GM18508 (cell line): Measurements from ENCODE around the gene KRTAP12-3.
"Not testable (repeated sequence)": the region's sequence is repeated elsewhere in the genome, so short reads cannot be mapped to it uniquely, and the experiment has no call there.

Experiments used
- ATAC-seq: cut with Tn5 transposase; IDR thresholded peaks from one replicate; pipeline ENCODE4 v1.9.1; 2021; ENCODE audit warnings: moderate number of reproducible peaks; ENCODE audit not compliant: insufficient read depth, unreplicated experiment

Gene KRTAP12-3

DNA sequence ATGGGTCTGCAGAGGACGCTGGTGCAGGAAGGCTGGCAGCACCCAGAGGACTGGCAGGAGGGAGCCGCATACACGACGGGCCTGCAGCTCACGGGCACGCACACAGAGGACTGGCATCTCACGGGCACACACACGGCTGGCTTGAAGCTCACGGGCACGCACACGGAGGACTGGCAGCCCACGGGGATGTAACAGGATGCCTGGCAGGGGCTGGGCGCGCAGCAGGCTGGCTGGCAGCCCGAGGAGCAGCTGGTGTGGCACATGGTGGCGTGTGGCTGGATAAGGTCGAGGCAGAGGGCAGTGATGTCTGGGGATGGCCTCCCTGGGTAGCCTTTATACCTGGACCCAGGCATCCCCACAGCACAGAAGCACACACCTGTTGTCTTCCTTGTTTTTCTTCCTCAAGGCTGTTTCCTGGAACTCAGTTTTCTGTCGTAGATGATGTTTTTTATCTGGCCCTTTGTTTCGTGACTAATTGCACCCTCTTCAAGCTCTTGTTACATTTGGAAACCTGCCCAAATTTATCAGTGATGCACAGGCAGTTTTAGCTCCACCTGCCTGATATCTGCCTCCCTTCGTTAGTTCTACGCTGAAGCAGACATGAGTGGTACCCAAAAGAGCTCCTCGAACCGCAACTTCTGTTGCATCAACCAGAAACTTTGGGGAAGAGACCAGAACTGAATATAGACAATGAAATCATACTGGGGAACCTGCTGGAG, 24.3 kb downstream of the KRTAP12-3 start, which contains the start of gene KRTAP12-1:
Gene KRTAP12-1, minus strand, starts transcription at position 303 of the 719 bp plus-strand sequence. Its CDS starts 40 bp downstream, at position 263.
- ATAC-seq: no peak

DNA sequence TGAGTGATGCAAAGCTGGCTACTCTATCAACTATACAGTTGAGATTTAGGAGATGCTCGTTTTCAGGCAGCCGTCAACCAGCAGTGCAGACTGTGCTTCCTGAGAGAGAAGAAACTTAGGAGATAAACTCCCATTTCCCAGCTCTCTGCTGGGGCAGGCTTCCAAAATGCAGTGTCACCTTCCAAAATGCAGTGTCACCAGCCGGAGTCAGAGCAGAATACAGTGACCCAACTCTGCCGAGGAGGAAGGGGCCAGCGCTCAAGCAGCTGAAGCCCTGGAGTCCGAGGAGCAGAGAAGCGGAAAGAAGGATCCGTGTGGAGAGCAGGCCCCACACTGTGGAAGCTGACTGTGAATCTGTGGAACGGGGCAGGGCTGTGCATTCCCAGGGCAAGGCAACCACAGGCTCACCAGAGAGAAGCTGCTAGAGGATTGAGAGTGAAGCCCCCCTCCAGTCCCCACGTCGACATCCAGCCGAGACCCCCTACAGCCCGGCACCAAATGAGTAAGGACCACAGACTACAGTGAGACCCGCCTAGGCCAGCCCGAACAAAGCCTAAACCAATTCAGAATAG, 24.9 kb downstream of the KRTAP12-3 start:
- ATAC-seq: no peak

- no peak for ATAC-seq
Observed at GRCh38 chr21:44684077-44684476, 26.3 kb downstream of the KRTAP12-3 start.

DNA sequence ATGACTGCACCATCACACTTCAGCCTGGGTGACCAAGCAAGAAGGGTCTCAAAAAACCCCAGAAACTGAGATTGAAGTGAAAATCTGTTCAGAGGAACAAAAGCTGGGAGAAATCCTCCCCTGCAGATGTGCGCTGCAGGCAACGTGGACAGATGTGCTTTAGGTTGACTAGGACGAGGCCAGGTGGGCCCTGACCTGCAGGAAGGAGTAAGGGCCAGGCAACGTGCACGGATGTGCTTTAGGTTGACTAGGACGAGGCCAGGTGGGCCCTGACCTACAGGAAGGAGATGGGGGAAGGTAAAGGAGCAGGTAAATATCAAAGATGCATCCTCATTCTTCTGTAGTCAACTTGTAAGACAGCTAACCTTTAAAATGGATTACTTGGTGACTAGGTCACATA, 26.8 kb downstream of the KRTAP12-3 start:
- ATAC-seq: no peak

DNA sequence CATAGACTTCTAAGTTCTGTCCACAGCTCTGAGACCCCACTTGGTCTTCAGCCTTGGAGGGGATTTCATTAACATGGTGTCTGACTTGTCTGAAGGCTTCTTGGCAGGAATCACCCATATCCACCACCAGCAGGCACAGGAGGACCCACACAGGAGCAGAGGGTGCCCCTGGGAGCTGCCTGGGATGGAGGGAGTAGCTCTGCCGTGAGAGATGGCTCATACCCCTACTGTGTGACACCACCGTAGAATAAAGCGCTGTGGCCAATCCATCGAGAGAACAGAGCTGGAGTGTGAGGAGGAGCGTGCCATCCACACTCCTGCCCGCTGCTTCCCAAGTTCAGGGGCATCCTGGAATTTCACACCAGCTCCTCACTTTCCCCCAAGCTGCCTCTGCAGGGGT, 27.3 kb downstream of the KRTAP12-3 start:
- ATAC-seq: not testable (repeated sequence)

DNA sequence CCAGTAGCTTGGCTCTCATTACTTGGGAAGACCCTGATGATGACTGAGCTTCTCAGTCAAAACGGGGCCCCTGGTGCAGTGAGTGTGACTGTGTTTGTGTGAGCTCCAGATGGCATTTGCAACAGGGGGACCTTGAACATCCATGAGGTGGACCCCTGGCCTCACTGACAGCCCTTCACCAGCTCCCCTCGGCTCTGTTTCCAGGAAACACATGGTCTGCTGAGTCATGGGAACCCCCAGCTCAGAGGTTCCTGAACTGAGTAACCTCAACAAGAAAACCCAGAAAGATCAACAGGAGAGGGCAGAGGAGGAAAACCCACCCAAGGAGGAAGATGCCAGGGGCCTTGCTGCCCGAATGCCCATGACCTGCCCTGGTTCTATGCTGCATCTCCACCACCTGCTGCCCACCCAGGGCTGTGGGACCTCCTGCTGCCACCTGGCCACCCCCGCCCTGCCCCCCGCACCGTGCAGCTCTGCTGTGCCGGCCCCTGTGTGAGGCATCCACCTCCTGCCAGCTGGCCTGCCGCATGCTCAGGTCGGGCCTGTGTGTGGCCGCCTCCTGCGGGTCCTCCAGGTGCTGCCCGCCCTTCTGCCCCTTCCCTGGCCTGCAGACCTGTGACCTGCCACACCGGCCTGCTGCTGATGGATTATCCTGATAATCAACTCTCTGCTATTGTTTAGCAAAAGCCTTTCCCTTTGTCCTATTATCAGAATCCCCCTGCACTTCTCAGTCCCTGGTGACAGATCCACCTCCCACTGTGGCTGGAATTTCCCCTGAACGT, 28.5 kb downstream of the KRTAP12-3 start:
- ATAC-seq: no peak

GRCh38 chr21:44686843-44687561, 29.3 kb downstream of the KRTAP12-3 start:
- ATAC-seq: no peak

DNA sequence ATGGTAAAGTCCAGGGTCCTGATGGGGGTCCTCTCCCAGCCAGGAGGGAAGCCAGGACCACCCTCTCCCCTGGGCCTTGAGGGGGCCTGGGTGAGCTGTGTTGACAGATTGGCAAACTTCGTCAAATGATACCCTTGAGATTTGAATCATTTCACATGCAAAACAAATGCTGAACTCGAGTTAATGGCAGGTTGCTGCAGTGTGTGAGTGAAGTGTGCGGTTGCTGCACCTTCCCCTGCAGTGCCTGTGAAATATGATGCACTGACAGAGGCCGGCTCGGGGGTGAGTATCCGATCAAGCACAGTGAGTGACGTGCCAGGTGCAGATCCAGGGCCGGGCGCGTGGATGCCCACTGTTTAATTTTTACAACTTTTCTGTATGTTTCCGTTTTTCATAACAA, 29.9 kb downstream of the KRTAP12-3 start:
- ATAC-seq: no peak

DNA sequence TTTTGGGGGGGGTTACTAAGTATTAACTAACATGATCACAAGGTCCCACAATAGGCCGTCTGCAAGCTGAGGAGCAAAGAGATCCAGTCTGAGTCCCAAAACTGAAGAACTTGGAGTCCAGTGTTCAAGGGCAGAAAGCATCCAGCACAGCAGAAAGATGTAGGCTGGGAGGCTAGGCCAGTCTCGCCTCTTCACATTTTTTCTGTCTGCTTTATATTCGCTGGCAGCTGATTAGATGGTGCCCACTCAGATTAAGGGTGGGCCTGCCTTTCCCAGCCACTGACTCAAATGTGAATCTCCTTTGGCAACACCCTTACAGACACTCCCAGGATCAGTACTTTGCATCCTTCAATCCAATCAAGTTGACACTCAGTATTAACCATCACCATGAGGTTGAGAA, 32.0 kb downstream of the KRTAP12-3 start:
- not testable (repeated sequence) for ATAC-seq

GRCh38 chr21:44691686-44692085, 34.0 kb downstream of the KRTAP12-3 start:
- ATAC-seq: no peak

DNA sequence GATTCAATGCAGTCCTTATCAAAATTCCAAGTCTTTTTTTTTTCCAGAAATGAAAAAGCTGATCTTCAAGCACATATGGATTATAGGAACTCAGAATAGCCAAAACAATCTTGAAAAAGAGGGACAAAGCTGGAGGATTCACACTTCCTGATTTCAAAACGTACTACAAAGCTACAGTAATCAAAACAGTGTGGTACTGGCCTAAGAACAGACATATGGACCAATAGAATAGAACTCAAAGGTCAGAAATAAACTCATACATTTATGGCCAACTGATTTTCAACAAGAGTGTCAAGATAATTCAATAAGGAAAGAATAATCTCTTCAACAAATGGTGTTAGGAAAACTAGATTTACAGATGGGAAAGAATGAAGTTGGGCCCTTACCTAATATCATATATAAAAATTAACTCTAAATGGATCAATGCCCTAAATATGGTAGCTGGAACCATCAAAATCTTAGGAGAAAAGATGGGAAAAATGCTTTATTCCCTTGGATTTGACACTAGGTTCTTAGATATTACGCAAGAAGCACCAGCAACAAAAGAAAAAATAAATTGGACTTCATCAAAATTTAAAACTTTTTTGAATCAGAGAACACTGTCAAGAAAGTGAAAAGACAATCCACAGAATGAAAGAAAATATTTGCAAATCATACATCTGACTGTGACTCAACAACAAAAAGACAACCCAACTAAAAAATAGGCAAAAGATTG, 35.2 kb downstream of the KRTAP12-3 start:
- ATAC-seq: no peak

- no peak for ATAC-seq
Observed at GRCh38 chr21:44694776-44695175, 37.0 kb downstream of the KRTAP12-3 start.

DNA sequence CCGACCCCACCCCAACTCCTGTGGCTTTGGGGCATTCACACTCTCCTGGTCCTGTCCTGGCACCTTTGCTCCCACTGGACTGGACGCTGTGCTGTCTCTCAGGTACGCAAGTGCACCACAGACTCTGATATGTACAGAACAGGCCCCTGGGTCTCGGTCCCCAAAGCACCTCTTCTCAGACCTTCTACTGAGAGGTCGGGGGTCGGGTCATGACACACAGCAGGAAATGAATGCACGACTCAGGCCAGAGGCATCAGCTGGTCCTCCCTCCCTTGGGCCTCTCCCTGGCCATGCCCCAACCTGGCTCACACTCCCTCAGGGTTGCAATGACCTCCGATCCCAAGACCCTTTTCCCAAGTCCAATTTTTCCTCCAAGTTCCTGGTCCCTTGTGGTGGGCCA, 37.5 kb downstream of the KRTAP12-3 start:
- ATAC-seq: no peak

DNA sequence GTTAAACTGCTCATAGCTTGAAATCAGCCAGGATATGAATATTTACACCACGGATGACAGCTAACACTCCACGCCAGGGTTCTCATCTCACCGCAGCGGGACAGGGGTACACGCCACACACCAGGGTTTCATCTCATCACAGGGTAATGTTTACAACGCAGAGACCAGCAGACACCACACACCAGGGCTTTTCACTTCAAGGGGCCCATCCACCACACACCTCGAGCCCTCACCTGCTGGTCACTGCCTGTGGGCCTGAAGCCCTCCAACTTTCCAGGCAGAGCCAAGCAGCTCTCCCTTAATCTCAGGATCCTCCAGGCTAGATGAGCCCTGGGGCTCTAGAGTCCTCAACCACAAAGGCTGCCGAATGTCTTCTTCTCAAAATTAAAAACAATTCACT, 37.9 kb downstream of the KRTAP12-3 start:
- ATAC-seq: no peak

DNA sequence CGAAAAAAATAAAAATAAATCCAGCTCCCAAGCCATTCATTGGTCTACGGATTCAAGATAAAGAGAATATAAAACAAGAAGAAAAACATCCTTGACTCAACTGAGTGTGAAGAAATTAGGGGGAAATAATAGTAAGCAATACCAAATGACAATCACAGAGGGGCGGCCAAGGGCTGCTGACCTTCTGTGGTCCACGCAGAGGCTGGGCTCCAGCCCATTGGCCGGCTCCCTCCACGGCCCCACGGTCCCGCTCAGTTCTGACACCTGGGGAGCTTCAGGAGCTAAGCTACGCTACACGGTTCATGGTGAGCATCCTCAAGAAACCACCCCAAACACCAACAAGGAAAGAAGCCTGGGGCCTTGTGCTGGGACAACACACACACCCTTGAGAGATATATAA, 38.8 kb downstream of the KRTAP12-3 start:
- no peak for ATAC-seq

DNA sequence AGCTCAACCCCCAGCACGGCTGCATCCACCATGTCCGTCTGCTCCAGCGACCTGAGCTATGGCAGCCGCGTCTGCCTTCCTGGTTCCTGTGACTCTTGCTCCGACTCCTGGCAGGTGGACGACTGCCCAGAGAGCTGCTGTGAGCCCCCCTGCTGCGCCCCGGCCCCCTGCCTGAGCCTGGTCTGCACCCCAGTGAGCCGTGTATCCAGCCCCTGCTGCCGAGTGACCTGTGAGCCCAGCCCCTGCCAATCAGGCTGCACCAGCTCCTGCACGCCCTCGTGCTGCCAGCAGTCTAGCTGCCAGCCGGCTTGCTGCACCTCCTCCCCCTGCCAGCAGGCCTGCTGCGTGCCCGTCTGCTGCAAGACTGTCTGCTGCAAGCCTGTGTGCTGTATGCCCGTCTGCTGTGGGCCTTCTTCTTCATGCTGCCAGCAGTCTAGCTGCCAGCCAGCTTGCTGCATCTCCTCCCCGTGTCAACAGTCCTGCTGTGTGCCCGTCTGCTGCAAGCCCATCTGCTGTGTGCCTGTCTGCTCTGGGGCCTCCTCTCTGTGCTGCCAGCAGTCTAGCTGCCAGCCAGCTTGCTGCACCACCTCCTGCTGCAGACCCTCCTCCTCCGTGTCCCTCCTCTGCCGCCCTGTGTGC, 39.6 kb downstream of the KRTAP12-3 start, which contains the start of gene KRTAP10-12:
Gene KRTAP10-12, plus strand, starts transcription at position 1 of the 639 bp plus-strand sequence. Its CDS starts 30 bp downstream, at position 31.
- not testable (repeated sequence) for ATAC-seq

DNA sequence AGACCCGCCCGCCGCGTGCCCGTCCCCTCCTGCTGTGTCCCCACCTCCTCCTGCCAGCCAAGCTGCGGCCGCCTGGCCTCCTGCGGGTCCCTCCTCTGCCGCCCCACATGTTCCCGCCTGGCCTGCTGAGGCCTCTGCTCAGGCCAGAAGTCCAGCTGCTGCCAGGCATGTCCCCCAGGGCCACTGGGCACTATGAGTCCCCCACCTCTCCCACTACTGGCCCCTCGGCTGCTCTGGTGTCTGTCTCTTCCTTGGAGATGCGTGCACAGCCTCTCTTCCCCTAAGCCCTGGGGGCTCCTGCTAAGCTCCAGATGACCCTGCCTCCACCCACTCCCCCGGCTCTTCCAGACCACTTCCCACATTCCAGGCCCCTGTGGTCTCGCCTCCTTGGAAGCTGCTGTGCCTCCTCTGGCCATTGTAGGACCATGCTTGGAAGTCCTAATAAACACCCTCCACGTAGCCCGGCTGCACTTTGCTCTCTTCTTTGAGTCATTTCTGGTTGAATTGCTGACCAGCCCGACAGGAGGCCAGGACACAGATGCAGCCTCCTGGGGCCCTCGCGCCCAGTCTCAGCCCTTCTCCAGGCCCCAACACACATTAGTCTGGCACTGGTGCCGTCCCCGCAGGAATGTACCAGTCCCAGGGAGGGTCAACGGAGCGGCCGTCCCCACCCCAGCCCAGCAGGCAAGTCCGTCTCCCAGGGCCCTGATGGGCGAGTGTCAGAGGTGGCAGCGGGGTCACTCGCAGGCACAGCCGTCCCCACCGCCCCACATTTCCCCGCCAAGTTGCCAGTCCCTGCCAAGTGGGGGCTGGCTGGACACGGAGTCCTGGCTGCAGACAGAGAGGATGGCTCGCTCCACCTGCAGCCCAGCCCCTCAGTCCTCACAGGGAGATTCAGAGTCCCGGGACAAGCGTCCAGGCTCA, 40.3 kb downstream of the KRTAP12-3 start:
- no peak for ATAC-seq

- no peak for ATAC-seq
Observed at GRCh38 chr21:44699502-44700001, 41.8 kb downstream of the KRTAP12-3 start.
